Fibroblast of skin of left biceps (primary cell): ENCODE results near the gene ACTN2.

ENCODE experiments used
- DNase-seq, 2 experiments: peaks; one replicate each; pipeline ENCODE4 v3.0.0-alpha.2; 2013; ENCODE audit warnings: low read depth in 2 of 2

ACTN2 gene

DNA sequence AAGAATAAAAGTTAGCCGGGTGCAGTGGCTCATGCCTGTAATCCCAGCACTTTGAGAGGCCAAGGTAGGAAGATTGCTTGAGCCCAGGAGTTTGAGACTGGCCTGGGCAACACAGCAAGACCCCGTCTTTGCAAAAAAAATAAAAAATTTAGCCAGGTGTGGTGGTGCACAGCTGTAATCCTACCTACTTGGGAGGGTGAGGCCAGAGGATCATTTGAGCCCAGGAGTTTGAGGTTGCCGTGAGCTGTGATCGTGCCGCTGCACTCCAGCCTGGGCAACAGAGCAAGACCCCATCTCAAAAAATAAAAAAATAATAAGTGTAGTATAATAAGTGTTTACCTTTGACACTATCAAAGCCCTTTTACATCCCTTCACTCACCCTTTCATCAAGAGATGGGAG is 5.0 kb downstream of the ACTN2 start:
- DNase-seq, result no peak

DNA sequence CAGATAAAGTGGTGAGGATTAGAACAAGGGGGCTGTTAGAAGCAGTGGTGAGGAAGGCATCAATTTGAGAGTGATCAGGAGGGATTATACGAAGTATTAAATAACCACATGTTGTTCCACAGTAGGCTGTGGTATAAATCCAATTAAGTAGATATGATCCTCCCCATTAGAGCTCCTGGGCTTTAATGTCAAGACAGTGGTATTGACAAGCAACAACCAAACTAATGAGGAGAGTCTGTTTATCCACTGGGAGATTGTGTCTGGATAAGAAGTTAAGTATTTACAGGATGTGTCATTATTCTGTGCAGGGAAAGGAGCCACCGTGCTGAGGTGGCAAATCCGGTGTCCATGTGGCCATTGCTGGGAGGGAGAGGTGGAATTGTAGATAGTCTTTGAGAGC is 5.8 kb downstream of the ACTN2 start:
- no peak for DNase-seq

DNA sequence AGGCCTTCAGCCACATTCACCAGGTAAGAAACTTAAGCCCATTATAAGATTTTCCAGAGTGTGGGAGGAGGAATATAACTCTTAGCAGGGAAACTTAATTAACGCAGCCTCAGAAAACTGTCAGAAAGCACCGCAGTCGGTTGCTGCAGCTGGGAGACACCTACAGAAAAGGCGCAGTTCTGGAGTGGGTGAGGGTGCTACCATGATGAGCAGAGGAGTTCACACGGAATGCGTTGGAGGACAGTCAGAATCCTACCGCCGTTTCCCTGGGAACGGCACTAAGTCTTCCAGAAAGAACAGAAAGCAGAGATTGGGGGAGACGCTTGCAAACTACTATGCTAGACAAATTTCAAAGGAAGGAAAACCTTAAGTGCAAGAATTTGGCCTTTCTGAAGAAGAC is 6.4 kb downstream of the ACTN2 start:
- no peak for DNase-seq

DNA sequence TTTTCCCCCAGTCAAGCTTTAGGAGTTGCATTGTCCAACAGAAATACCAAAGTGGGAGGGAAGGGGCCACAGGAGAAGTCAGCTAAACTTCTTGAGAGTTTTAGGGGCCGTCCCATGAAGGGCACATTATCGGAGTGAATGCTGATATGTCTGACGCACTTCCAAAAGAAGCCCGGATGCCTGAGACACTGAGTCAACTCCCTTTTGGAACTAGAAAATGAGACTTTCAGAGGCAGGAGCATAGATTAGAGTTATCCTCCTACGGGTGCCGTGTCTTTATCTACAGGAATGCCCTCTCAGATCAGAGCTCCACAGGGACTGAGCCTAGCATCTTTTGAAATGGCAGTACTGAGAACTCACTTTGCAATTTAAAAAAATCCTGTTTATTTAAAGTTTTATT is 13.1 kb downstream of the ACTN2 start:
- DNase-seq, result no peak

DNA sequence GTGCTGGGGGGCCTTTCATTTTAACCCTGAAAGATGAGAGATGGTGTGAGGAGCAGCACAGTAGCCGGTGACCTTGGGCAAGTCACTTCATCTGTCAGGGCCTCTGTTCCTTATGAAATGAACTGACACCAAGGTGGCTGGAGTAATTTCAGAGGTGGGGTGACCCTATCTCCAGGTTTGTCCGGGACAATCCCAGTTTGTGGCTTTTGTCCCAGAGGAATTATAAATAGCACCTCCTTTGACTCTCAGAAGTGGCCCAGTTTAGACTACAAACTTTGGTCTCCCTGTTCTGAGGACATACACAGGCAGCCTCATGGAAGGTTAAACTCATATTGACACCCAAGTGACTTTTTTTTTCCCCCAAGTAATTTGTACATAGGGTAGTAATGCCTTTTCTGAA is 14.6 kb downstream of the ACTN2 start:
- DNase-seq, result no peak

DNA sequence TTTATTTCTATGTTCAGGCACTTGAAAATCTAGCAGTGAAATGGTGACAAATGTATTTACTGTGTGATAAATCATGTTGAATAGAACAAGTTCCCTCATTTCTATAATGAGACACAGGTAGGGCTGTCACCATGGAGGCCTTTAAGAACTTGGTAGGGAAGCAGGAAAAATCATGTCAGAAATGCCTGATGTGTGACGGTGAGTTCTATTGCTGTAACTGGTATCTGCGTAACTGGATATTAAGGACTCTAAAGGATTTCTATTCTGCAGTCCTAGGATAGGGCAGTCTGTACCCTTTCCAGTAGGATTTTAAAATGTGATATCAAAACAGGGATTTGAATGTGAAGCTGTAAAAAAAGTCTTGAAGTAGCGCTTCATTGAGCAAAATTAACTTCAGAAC is 15.5 kb downstream of the ACTN2 start:
- no peak for DNase-seq

- no peak for DNase-seq
These were observed 16.6 kb downstream of the ACTN2 start for GRCh38 chr1:236702791-236703394.

DNA sequence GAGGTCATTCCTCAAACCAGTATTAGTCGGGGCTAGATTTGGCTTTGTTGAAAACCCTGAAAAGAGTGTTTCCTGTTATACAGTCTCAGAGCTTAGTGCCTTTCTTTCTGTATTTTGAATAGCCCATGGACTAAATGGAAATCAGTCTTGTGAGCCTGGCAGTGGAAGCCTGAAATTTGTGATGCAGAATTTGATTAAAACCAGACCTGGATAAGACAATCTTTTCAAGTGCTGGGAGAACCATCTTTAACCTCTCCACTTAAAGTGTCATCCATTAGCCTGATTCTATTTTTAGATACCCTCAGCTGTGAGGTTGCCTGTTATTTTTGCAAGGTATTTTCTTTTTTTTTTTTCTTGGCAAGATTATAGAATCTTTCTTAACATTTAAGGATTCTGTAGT is 19.5 kb downstream of the ACTN2 start:
- DNase-seq, result no peak

DNA sequence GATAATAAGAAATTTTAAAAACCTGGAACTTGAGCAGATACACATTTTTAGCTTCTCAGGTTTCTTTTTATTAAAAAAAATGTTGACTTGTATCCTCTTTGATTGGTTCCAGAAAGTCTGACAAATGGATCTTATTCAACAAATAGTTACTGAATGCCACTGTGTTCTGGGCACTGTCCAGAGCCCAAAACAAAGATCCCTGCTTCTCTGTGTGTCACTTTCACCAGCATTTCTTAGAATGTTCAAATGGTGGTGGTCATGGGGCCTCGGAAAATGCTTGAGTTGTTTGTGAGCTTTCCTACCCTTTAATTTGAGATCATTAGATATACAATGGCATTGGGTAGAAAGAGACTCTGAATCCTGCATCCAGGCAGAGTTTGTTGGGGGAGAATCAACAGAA is 19.9 kb downstream of the ACTN2 start:
- DNase-seq, result no peak

DNA sequence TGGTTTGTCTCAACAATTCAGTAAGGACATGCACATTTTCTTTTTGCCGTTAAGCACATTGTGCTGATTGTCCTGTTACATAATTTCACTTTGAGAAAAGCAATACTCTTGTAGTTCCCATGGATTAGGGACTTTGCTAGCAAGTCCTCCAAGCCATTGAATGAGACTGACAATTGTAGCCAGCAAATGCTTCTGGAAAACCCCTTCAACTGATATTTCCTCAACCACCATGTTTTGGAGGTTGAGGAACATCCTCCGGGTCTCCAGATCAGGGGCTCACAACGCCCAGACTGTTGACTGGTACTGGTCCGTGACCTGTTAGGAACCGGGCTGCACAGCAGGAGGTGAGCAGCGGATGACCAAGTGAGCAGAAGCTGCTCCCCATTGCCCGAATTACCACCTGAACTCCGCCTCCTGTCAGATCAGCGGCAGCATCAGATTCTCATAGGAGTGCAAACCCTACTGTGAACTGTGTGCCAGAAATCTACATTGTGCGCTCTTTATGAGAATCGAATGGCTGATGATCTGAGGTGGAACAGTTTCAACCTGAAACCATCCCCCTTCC is 24.1 kb downstream of the ACTN2 start:
- DNase-seq, result no peak

- no peak for DNase-seq
These were observed 29.9 kb downstream of the ACTN2 start for GRCh38 chr1:236716160-236716559.

DNA sequence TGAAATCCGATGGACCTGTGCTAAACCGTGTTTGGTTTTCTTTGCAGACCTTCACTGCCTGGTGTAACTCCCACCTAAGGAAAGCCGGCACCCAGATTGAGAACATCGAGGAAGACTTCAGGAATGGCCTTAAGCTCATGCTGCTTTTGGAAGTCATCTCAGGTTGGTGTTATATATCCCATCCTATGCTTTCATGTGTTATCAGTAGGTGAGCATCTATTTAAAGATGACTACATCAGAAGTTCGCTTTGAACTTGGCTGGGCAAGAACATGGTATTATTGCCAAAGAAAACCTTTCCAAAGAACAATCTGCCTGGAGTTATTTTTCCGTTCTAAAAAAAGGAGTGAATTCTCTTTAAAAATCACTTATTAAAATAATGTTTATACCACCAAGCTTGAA is 31.5 kb downstream of the ACTN2 start:
- no peak for DNase-seq

DNA sequence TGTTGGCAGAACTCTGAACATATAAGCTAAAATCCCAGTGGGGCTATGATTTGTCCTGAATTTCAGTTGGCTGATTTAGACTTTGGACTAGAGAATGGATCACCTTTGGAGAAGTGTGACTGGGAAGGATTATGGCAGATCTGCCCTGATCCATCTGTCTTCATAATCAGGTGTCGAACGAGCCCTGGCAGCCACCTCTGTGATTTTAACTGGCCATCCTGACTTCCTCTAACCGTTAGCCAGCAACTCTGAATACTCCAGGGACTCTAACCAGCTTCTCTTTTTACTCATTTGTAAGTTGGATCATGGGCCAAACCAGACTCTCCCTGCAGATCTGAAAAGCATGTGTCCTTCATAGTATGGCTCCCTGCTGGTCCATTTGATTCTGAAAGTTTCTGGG is 32.0 kb downstream of the ACTN2 start:
- no peak for DNase-seq

DNA sequence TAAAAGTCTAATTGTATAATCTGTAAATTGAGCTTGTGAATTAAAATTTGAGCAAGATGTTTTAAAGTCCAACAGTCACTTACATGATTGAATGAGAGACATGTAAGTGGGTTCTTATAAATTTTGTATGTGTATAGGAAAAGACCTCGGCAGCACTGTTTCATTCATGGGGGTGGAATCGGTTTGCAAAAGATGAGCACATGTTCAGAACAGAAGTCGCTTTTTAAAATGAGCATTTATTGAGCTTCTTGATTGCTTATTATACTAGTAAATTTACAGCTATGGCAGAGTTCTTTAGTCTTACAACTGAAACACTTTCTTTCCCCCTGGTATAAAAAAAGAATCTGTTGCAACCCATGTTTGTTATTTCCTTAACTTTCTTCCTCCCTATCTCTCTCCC is 33.9 kb downstream of the ACTN2 start:
- no peak for DNase-seq

DNA sequence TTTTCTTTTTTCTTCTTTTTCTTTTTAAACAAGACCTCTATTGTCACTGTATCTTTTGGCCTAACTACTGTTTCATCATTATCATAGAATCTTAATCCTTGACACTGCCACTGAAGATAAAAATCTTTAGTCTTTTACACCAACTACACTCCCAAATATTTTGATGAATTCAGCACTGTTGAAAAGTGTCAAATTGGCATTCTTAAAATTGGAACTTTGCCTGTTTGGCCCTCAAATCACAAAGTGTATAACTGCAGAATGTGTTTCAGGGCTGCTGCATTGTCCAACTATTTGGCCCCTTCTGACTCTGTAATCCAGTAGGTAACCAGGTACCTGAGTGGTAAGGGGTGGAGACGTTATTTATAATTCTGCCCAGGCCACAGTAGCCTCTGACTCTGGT is 34.3 kb downstream of the ACTN2 start:
- no peak for DNase-seq

DNA sequence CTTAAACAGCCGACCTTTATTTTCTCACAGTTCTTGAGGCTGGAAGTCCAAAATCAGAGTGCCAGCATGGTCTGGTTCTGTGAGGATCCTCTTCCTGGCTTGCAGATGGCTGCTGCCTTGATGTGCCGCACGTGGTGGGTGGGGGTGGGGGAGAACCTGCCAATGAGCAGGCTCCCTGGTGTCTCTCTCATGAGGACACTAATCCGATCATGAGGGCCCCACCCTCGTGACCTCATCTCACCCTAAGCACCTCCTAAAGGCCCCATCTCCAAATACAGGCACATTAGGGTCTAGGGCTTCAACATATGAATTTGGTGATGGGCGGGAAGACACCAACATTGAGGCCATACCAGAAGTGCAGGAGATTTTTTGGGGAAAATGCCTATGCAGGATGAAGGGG is 37.8 kb downstream of the ACTN2 start:
- no peak for DNase-seq

GRCh38 chr1:236724506-236724905 is 38.2 kb downstream of the ACTN2 start:
- DNase-seq, result no peak

GRCh38 chr1:236725668-236726067 is 39.4 kb downstream of the ACTN2 start:
- no peak for DNase-seq

GRCh38 chr1:236727521-236727920 is 41.2 kb downstream of the ACTN2 start:
- DNase-seq, result no peak

GRCh38 chr1:236728752-236729151 is 42.5 kb downstream of the ACTN2 start:
- no peak for DNase-seq

DNA sequence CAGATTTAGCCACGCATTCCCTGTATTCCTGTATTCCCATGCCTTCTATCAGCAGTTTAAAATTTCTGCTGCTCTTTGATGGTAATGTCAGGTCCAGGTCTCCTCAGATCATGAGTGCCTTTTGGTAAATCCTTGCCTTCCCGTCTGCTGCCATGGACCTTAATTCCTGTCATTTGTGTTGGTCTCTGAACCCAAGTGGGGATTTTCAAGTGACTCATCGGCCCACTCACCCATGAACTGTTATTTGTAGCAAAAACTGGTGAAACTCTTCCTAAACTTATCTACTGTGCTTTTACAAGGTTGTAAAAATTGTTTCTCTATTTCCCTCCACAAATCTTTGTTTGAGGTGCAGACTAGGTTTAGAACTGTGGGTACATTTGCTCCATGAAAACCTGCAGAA is 47.4 kb downstream of the ACTN2 start:
- DNase-seq, result no peak

GRCh38 chr1:236734141-236734765 is 48.0 kb downstream of the ACTN2 start:
- no peak for DNase-seq

DNA sequence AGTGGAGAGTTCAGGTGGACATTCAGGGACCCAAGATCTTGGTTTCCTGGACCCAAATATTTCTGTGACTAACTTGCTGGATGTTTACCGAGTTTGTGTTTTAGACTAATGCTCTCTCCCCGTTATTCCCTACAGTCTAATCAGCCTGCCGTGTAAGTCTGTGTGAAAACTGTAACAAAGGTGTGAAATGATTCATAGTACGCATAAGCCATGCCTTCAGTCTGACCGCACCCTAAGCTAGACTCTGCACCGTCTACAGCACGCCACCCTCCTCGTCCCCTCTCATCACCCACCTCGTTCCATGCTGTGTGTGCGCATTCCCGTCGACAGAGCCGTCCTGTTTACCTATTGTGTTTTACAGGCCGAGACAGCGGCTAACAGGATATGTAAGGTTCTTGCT is 50.5 kb downstream of the ACTN2 start:
- no peak for DNase-seq

- DNase-seq, result no peak
These were observed 55.5 kb downstream of the ACTN2 start for GRCh38 chr1:236741753-236742152.
